Sigmoid colon (tissue), 4 donors: ENCODE measurements around the gene FAM50A.

Experiments
- CTCF ChIP-seq, 4 experiments: fragments of 450-650 bp in 3 of 4; fragments of 200-600 bp in 1 of 4; IDR thresholded peaks; one replicate each; pipeline ENCODE4 v1.5.1; 2016 to 2019; ENCODE audit warnings: antibody characterized with exemption in 4 of 4, mild to moderate bottlenecking in 3 of 4, moderate library complexity in 2 of 4
- EP300 ChIP-seq, 4 donors: sonication (generic); formaldehyde crosslinking; IDR thresholded peaks; one replicate each; pipeline ENCODE4 v1.6.1; 2017; ENCODE audit warnings: antibody characterized with exemption in 4 of 4
- POLR2A ChIP-seq, 2 donors: fragments of 450-650 bp; IDR thresholded peaks; one replicate each; pipeline ENCODE4 v1.6.1; 2016; ENCODE audit warnings: antibody characterized with exemption in 2 of 2, mild to moderate bottlenecking in 2 of 2, moderate library complexity in 2 of 2
- POLR2AphosphoS5 ChIP-seq, 4 donors: sonication (generic); formaldehyde crosslinking; IDR thresholded peaks; one replicate each; pipeline ENCODE4 v1.6.1; 2017; ENCODE audit warnings: antibody characterized with exemption in 4 of 4

GRCh38 chrX:154484255-154485149, 40.6 kb downstream of the FAM50A start:
- TF ChIP-seq CTCF (IDR thresholded peaks at IDR 0.05), result no peak
- TF ChIP-seq POLR2AphosphoS5 (IDR thresholded peaks at IDR 0.05), result no peak
- no peak for TF ChIP-seq POLR2A (IDR thresholded peaks at IDR 0.05)
- no peak for TF ChIP-seq EP300 (IDR thresholded peaks at IDR 0.05)
